Astrocyte (in vitro differentiated cells and primary cell): ENCODE data around the gene TAS2R8.

Source experiments
- EZH2 ChIP-seq: IDR thresholded peaks from 2 replicates; pipeline ENCODE4 v1.6.1; 2012; ENCODE audit warnings: mild to moderate bottlenecking, low read length, inconsistent platforms; ENCODE audit not compliant: insufficient read depth
- TF ChIP-seq, protein P1 (sequence below): IDR thresholded peaks from 2 replicates; pipeline ENCODE4 v1.5.1; 2011; ENCODE audit warnings: low read depth, mild to moderate bottlenecking, inconsistent platforms, low read length, moderate library complexity; ENCODE audit not compliant: insufficient read depth

GRCh38 chr12:10756194-10756593 lies 50.9 kb downstream of the TAS2R8 start:
- TF ChIP-seq, protein P1, sequence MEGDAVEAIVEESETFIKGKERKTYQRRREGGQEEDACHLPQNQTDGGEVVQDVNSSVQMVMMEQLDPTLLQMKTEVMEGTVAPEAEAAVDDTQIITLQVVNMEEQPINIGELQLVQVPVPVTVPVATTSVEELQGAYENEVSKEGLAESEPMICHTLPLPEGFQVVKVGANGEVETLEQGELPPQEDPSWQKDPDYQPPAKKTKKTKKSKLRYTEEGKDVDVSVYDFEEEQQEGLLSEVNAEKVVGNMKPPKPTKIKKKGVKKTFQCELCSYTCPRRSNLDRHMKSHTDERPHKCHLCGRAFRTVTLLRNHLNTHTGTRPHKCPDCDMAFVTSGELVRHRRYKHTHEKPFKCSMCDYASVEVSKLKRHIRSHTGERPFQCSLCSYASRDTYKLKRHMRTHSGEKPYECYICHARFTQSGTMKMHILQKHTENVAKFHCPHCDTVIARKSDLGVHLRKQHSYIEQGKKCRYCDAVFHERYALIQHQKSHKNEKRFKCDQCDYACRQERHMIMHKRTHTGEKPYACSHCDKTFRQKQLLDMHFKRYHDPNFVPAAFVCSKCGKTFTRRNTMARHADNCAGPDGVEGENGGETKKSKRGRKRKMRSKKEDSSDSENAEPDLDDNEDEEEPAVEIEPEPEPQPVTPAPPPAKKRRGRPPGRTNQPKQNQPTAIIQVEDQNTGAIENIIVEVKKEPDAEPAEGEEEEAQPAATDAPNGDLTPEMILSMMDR = no peak
- TF ChIP-seq EZH2 = no peak
